Neural cell (in vitro differentiated cells): Measurements from ENCODE around the gene PXDN.

Experiments used
- EP300 ChIP-seq: fragments of 450-650 bp; conservative IDR thresholded peaks from 2 replicates; pipeline ENCODE4 v1.6.1; 2014; ENCODE audit warnings: antibody characterized with exemption, mild to moderate bottlenecking, moderate library complexity; ENCODE audit not compliant: poor library complexity, severe bottlenecking
- EZH2 ChIP-seq: fragments of 200-600, 300-800 bp; shearing (Covaris generic), sonication (generic); IDR thresholded peaks from 2 replicates; pipeline ENCODE4 v1.6.1; 2014; ENCODE audit warnings: antibody characterized with exemption, low read length, borderline replicate concordance, mild to moderate bottlenecking; ENCODE audit not compliant: insufficient read depth, poor library complexity, severe bottlenecking
- MXI1 ChIP-seq: fragments of 450-650 bp; conservative IDR thresholded peaks from 2 replicates; pipeline ENCODE4 v1.6.1; 2014; ENCODE audit warnings: antibody characterized with exemption, mild to moderate bottlenecking; ENCODE audit not compliant: poor library complexity, severe bottlenecking
- POLR2AphosphoS5 ChIP-seq: IDR thresholded peaks from 2 replicates; pipeline ENCODE4 v1.6.1; 2012
- RAD21 ChIP-seq: fragments of 450-650 bp; conservative IDR thresholded peaks from 2 replicates; pipeline ENCODE4 v1.6.1; 2014; ENCODE audit warnings: antibody characterized with exemption, mild to moderate bottlenecking, moderate library complexity
- SMC3 ChIP-seq: fragments of 450-650 bp; conservative IDR thresholded peaks from 2 replicates; pipeline ENCODE4 v1.6.1; 2014; ENCODE audit warnings: antibody characterized with exemption, mild to moderate bottlenecking, moderate library complexity; ENCODE audit not compliant: poor library complexity
- TAF1 ChIP-seq: IDR thresholded peaks from 2 replicates; pipeline ENCODE4 v1.6.1; 2012; ENCODE audit warnings: low read depth
- TF ChIP-seq, protein P1 (sequence below): fragments of 450-650 bp; IDR thresholded peaks from 2 replicates; pipeline ENCODE4 v1.5.1; 2014; ENCODE audit warnings: antibody characterized with exemption, mild to moderate bottlenecking, moderate library complexity; ENCODE audit not compliant: poor library complexity, severe bottlenecking
- TF ChIP-seq, protein P2 (sequence below): IDR thresholded peaks from 2 replicates; pipeline ENCODE4 v1.6.1; 2012; ENCODE audit warnings: borderline replicate concordance

DNA sequence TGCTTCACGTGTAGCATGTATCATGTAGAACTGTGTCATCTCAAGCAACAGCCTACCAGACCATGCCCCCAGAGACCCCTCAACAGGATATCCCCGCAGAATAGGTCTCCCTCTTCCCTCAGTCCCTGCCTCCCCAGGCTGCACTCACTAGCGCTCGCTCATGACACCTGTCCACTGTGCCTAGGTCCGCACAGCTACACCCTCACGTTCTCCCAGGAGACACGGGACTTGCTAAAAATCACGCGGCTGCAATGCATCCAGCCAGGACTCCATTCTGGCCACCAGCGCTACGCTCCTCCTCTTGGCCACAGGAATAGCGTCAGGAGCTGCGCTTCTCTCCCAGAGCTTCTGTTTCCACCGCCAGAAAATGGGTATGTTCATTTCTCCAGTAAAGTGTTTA lies 2.5 kb downstream of the PXDN start:
- no peak for TF ChIP-seq TAF1
- TF ChIP-seq, protein P1, sequence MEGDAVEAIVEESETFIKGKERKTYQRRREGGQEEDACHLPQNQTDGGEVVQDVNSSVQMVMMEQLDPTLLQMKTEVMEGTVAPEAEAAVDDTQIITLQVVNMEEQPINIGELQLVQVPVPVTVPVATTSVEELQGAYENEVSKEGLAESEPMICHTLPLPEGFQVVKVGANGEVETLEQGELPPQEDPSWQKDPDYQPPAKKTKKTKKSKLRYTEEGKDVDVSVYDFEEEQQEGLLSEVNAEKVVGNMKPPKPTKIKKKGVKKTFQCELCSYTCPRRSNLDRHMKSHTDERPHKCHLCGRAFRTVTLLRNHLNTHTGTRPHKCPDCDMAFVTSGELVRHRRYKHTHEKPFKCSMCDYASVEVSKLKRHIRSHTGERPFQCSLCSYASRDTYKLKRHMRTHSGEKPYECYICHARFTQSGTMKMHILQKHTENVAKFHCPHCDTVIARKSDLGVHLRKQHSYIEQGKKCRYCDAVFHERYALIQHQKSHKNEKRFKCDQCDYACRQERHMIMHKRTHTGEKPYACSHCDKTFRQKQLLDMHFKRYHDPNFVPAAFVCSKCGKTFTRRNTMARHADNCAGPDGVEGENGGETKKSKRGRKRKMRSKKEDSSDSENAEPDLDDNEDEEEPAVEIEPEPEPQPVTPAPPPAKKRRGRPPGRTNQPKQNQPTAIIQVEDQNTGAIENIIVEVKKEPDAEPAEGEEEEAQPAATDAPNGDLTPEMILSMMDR = no peak
- TF ChIP-seq, protein P2, sequence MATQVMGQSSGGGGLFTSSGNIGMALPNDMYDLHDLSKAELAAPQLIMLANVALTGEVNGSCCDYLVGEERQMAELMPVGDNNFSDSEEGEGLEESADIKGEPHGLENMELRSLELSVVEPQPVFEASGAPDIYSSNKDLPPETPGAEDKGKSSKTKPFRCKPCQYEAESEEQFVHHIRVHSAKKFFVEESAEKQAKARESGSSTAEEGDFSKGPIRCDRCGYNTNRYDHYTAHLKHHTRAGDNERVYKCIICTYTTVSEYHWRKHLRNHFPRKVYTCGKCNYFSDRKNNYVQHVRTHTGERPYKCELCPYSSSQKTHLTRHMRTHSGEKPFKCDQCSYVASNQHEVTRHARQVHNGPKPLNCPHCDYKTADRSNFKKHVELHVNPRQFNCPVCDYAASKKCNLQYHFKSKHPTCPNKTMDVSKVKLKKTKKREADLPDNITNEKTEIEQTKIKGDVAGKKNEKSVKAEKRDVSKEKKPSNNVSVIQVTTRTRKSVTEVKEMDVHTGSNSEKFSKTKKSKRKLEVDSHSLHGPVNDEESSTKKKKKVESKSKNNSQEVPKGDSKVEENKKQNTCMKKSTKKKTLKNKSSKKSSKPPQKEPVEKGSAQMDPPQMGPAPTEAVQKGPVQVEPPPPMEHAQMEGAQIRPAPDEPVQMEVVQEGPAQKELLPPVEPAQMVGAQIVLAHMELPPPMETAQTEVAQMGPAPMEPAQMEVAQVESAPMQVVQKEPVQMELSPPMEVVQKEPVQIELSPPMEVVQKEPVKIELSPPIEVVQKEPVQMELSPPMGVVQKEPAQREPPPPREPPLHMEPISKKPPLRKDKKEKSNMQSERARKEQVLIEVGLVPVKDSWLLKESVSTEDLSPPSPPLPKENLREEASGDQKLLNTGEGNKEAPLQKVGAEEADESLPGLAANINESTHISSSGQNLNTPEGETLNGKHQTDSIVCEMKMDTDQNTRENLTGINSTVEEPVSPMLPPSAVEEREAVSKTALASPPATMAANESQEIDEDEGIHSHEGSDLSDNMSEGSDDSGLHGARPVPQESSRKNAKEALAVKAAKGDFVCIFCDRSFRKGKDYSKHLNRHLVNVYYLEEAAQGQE = no peak
- no peak for TF ChIP-seq EZH2
- no peak for TF ChIP-seq MXI1
- TF ChIP-seq RAD21 = no peak
- TF ChIP-seq POLR2AphosphoS5 = no peak
- no peak for TF ChIP-seq SMC3
- no peak for TF ChIP-seq EP300
